OCI-LY7 (cell line): ENCODE measurements around the gene TAB3.

Experiments
- EZH2phosphoT487 ChIP-seq: fragments of 200-600 bp; sonication (generic); IDR thresholded peaks from 2 replicates; pipeline ENCODE4 v1.6.1; 2018; ENCODE audit warnings: low read depth, borderline replicate concordance, mild to moderate bottlenecking, mixed run types, antibody characterized with exemption, low read length, moderate library complexity, mixed read lengths
- TF ChIP-seq, protein P1 (sequence below): fragments of 200-600 bp; sonication (generic); conservative IDR thresholded peaks from 2 replicates; pipeline ENCODE4 v1.5.1; 2014; ENCODE audit warnings: mild to moderate bottlenecking, antibody characterized with exemption, low read length, moderate library complexity, mixed read lengths

GRCh38 chrX:30874851-30875250, 14.2 kb downstream of the TAB3 start:
- TF ChIP-seq, protein P1, sequence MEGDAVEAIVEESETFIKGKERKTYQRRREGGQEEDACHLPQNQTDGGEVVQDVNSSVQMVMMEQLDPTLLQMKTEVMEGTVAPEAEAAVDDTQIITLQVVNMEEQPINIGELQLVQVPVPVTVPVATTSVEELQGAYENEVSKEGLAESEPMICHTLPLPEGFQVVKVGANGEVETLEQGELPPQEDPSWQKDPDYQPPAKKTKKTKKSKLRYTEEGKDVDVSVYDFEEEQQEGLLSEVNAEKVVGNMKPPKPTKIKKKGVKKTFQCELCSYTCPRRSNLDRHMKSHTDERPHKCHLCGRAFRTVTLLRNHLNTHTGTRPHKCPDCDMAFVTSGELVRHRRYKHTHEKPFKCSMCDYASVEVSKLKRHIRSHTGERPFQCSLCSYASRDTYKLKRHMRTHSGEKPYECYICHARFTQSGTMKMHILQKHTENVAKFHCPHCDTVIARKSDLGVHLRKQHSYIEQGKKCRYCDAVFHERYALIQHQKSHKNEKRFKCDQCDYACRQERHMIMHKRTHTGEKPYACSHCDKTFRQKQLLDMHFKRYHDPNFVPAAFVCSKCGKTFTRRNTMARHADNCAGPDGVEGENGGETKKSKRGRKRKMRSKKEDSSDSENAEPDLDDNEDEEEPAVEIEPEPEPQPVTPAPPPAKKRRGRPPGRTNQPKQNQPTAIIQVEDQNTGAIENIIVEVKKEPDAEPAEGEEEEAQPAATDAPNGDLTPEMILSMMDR: no peak
- TF ChIP-seq EZH2phosphoT487: no peak
